Loucy (cell line): Measurements from ENCODE around the gene CCDC40.

ENCODE experiments used
- H2AFZ ChIP-seq: fragments of 200-600 bp; sonication (generic); 2 replicates; pipeline ENCODE4 v1.6.0; 2016; ENCODE audit warnings: antibody characterized with exemption, mild to moderate bottlenecking, low read length, moderate library complexity
- H3F3A ChIP-seq: fragments of 200-600 bp; 2 replicates; pipeline ENCODE4 v1.6.0; 2016; ENCODE audit warnings: antibody characterized with exemption, low read depth, mild to moderate bottlenecking
- H3K27me3 ChIP-seq: fragments of 200-600 bp; sonication (generic); 2 replicates; pipeline ENCODE4 v1.6.1; 2014; ENCODE audit warnings: low read length, mild to moderate bottlenecking; ENCODE audit not compliant: insufficient read depth, poor library complexity, severe bottlenecking
- H3K36me3 ChIP-seq: fragments of 200-600 bp; sonication (generic); 2 replicates; pipeline ENCODE4 v1.6.1; 2016; ENCODE audit warnings: low read length; ENCODE audit not compliant: insufficient read depth
- H3K4me1 ChIP-seq: fragments of 200-600 bp; sonication (generic); 2 replicates; pipeline ENCODE4 v1.5.1; 2014; ENCODE audit warnings: low read length, mild to moderate bottlenecking; ENCODE audit not compliant: insufficient read depth, poor library complexity, severe bottlenecking
- H3K4me2 ChIP-seq: fragments of 200-600 bp; sonication (generic); 2 replicates; pipeline ENCODE4 v1.6.0; 2014; ENCODE audit warnings: antibody characterized with exemption, low read length, low read depth, mild to moderate bottlenecking; ENCODE audit not compliant: poor library complexity, severe bottlenecking
- H3K4me3 ChIP-seq: fragments of 200-600 bp; sonication (generic); 2 replicates; pipeline ENCODE4 v1.5.1; 2014; ENCODE audit warnings: low read length, mild to moderate bottlenecking, mixed read lengths; ENCODE audit not compliant: poor library complexity, severe bottlenecking
- H3K79me2 ChIP-seq: fragments of 200-600 bp; sonication (generic); 2 replicates; pipeline ENCODE4 v1.6.1; 2014; ENCODE audit warnings: low read length; ENCODE audit not compliant: insufficient read depth
- H3K9ac ChIP-seq: fragments of 200-600 bp; sonication (generic); 2 replicates; pipeline ENCODE4 v1.6.0; 2014; ENCODE audit warnings: mild to moderate bottlenecking, low read depth, low read length, moderate library complexity; ENCODE audit not compliant: poor library complexity, severe bottlenecking
- H3K9me2 ChIP-seq: fragments of 200-600 bp; sonication (generic); replicated peaks from 2 replicates; pipeline ENCODE4 v1.6.1; 2016; ENCODE audit warnings: low read depth, low read length, mixed read lengths
- H3K9me3 ChIP-seq: fragments of 200-600 bp; sonication (generic); 2 replicates; pipeline ENCODE4 v1.6.1; 2014; ENCODE audit warnings: mild to moderate bottlenecking, antibody characterized with exemption, low read length, low read depth; ENCODE audit not compliant: insufficient read depth
- H4K20me1 ChIP-seq: fragments of 200-600 bp; sonication (generic); 2 replicates; pipeline ENCODE4 v1.6.0; 2014; ENCODE audit warnings: antibody characterized with exemption, low read length, mild to moderate bottlenecking; ENCODE audit not compliant: insufficient read depth, poor library complexity, severe bottlenecking
- CTCF ChIP-seq: fragments of 200-600 bp; sonication (generic); conservative IDR thresholded peaks from 2 replicates; pipeline ENCODE4 v1.5.1; 2014; ENCODE audit warnings: mild to moderate bottlenecking, antibody characterized with exemption, low read length
- EZH2phosphoT487 ChIP-seq: fragments of 200-600 bp; IDR thresholded peaks from 2 replicates; pipeline ENCODE4 v1.6.1; 2018; ENCODE audit warnings: antibody characterized with exemption, mild to moderate bottlenecking, moderate library complexity, borderline replicate concordance

CCDC40 gene

GRCh38 chr17:80030730-80031410 is 5.6 kb upstream of the CCDC40 start:
- H3K9me3 ChIP-seq, result no peaks in the 10 kb centered on the region
- no peaks in the 10 kb centered on the region for H3K36me3 ChIP-seq
- H3K27me3 ChIP-seq, result no peaks in the 10 kb centered on the region
- H2AFZ ChIP-seq, result no peak overlapping the region
- H3F3A ChIP-seq, result no peaks in the 10 kb centered on the region; the same call in 1 of the 2 replicates
- H3K9me2 ChIP-seq, result no peaks in the 10 kb centered on the region
- no peak overlapping the region for H3K4me2 ChIP-seq
- no peak overlapping the region for H3K4me3 ChIP-seq
- H3K4me1 ChIP-seq, result peaks cover 17% of the 10 kb centered on the region
- H3K9ac ChIP-seq, result no peak overlapping the region
- peaks cover 12% of the 10 kb centered on the region; the same call in 1 of the 2 replicates for H3K79me2 ChIP-seq
- no peak for TF ChIP-seq CTCF
- TF ChIP-seq EZH2phosphoT487, result no peak
- H4K20me1 ChIP-seq, result no peaks in the 10 kb centered on the region

- H3F3A ChIP-seq, result no peaks in the 10 kb centered on the region; the same call in 1 of the 2 replicates
- H3K79me2 ChIP-seq, result peaks cover 12% of the 10 kb centered on the region; the same call in 1 of the 2 replicates
- no peak overlapping the region for H2AFZ ChIP-seq
- H3K4me1 ChIP-seq, result peaks cover 20% of the 10 kb centered on the region
- no peaks in the 10 kb centered on the region for H4K20me1 ChIP-seq
- H3K9me3 ChIP-seq, result no peaks in the 10 kb centered on the region
- H3K36me3 ChIP-seq, result no peaks in the 10 kb centered on the region
- no peak overlapping the region for H3K9ac ChIP-seq
- H3K27me3 ChIP-seq, result no peaks in the 10 kb centered on the region
- H3K4me2 ChIP-seq, result no peak overlapping the region
- no peak overlapping the region for H3K4me3 ChIP-seq
- TF ChIP-seq CTCF, result no peak
- TF ChIP-seq EZH2phosphoT487, result no peak
- no peaks in the 10 kb centered on the region for H3K9me2 ChIP-seq
Observed at GRCh38 chr17:80031691-80032430, 4.6 kb upstream of the CCDC40 start.

- no peaks in the 10 kb centered on the region; the same call in 1 of the 2 replicates for H3F3A ChIP-seq
- H3K79me2 ChIP-seq, result peaks cover 12% of the 10 kb centered on the region; the same call in 1 of the 2 replicates
- H3K9ac ChIP-seq, result no peak overlapping the region
- H3K36me3 ChIP-seq, result no peaks in the 10 kb centered on the region
- no peak overlapping the region for H3K4me2 ChIP-seq
- no peaks in the 10 kb centered on the region for H4K20me1 ChIP-seq
- no peak overlapping the region for H2AFZ ChIP-seq
- no peak overlapping the region for H3K4me3 ChIP-seq
- TF ChIP-seq EZH2phosphoT487, result no peak
- no peak for TF ChIP-seq CTCF
- peaks cover 25% of the 10 kb centered on the region for H3K4me1 ChIP-seq
- H3K9me3 ChIP-seq, result no peaks in the 10 kb centered on the region
- H3K9me2 ChIP-seq, result no peaks in the 10 kb centered on the region
- no peaks in the 10 kb centered on the region for H3K27me3 ChIP-seq
Observed at GRCh38 chr17:80032614-80033171, 3.7 kb upstream of the CCDC40 start.
